SW480 (cell line): ENCODE measurements around the gene MAGEA6.
A peak's percentile ranks its signal among the peaks of the same experiment; 100 is the strongest.
"Not testable (repeated sequence)": the region's sequence is repeated elsewhere in the genome, so short reads cannot be mapped to it uniquely, and the experiment has no call there.

Experiments
- DNase-seq: peaks from one replicate; pipeline ENCODE4 v3.0.0-alpha.2; 2016; ENCODE audit warnings: low spot score

The MAGEA6 gene

GRCh38 chrX:152769549-152770289 is at the start of gene MAGEA6:
TSS of gene MAGEA6 (minus strand) at chrX:152769689. CDS start at chrX:152767650, 2,039 bp downstream.
- DNase-seq: not testable (repeated sequence)

DNA sequence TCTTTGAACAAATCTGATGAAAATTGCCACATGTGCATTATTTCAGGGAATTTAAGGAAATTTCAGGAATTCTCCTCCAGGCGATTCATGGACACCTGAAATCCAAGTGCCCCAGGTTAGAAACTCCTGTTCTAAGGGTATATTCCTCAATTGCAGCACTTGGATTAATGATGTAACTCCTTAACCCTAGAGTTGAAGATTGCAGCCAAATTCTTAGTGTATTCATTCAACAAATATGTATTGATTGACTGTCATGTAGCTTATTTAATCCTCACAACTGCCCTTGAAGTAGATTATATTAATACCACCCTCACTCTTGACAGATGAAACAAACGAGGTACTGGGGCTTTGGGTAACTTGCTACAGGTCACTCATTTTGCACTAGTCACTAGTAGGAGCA is 49.8 kb upstream of the MAGEA6 start:
- DNase-seq: no peak

GRCh38 chrX:152818356-152818755 is 48.9 kb upstream of the MAGEA6 start:
- DNase-seq: no peak

GRCh38 chrX:152817078-152817764 is 47.7 kb upstream of the MAGEA6 start:
- DNase-seq: peak; percentile 38

- DNase-seq: no peak
Observed at GRCh38 chrX:152814048-152814447, 44.6 kb upstream of the MAGEA6 start.

- no peak for DNase-seq
Observed at GRCh38 chrX:152813206-152813605, 43.7 kb upstream of the MAGEA6 start.

DNA sequence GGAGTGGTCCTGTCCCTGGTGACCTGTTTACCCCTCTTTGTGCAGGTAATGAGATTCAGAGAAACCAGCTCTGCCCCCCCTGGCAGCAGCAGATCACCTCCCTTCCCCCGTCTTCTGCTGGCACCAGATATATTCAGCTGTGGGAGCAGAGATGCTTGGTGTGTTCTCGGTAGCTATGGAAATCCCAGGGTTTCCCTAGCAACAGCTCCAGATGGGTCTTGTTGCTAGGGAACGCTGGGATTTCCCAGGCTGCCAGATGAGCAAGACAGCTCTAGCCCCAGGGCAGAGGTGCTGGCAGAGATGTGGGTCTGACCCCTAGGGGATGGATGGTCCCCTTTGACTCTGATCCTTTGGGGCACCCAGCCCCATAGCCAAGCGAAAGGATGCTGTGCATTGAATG is 40.9 kb upstream of the MAGEA6 start:
- no peak for DNase-seq

DNA sequence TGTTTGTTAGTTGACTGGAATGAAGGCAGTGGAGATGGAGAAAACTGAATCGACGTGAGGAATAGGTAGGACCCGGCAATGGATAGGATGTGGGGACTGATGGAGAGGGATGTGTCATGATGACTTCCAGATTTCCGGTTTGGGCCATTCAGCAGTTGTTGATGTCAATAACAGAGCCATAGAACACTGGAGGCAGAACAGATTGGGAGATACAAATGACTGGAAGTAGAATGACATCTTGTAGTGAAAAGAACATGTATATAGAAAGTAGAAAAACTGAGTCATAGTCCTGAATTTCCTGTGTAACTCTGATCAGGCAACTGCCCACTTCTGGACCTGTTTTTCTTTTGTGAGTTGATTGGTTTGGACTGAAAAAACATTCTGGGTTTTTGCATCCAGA is 36.5 kb upstream of the MAGEA6 start:
- DNase-seq: no peak

DNA sequence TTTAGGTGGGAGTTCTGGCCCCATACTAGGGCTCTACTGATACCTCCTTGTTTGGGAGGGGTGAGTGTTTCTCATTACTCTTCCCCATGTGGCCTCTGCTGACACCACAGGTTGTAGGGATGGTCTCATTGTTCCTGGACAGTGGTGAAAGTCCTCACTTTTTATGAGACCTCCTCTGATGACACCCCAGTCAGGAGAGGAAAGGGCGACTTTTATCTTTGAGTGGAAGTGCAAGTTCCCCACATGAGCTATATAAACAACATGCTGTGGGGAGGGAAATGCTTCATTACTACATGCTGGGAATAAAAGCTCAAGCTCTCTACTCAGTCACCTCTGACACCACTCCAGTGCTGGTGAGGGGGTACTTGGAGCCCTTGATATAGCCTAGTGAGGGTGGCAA is 29.5 kb upstream of the MAGEA6 start:
- DNase-seq: no peak

DNA sequence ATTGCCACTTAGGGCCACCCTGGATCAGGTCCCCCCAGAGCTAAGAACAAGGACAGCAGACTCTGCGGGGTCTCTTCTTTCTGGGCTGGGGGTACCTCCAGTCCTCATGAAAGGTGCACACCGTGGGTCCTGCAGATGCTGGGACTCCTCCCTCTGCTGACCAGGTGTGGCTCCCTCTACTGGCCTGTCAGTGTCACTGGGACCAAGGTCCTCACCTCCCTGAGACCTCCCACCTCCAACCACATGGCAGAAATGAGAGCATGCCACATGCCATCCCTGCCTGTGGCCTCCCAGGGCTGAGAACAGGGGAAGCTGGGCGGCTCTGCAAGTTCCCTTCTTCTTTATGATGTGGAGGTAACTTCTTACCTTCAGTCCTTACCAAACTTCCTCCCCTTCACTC is 17.6 kb upstream of the MAGEA6 start:
- DNase-seq: not testable (repeated sequence)

DNA sequence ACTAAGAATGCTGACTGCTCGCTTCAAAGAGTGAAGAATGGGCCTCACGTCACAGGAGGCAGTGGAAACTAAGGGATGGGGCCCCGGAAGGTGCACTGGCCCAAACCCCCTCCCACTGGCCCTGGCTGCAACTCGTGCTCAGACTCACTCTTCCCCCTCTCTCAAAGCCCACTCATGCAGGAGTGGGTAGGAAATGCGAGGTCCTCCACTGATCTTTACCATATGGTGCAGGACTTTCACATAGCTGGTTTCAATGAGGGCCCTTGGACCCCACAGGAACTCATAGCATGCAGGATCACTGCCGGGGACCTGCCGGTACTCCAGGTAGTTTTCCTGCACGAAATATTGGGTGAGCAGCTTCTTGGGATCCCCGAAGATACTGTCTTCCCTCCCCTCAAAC is 2.9 kb downstream of the MAGEA6 start:
- DNase-seq: not testable (repeated sequence)

DNA sequence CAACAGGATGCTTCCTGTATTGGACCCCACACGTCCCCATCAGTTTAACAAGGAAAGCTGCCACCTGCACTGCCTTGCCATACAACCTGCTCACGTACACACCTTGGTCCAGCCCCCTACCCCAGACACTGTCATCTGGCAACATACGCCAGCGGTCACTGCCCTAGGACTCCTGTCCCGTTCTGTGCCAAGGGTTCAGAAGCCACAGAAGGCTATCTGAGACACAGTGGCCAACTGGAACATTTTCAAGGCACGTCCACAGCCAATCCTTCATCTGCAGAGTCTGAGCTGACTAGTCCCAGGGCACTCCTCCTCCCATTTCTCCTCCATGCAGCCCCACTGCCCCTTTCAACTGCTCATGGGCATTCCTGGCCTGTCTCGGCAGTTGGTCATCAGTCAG is 7.9 kb downstream of the MAGEA6 start:
- DNase-seq: not testable (repeated sequence)

GRCh38 chrX:152759544-152759943 is 9.9 kb downstream of the MAGEA6 start:
- DNase-seq: not testable (repeated sequence)

DNA sequence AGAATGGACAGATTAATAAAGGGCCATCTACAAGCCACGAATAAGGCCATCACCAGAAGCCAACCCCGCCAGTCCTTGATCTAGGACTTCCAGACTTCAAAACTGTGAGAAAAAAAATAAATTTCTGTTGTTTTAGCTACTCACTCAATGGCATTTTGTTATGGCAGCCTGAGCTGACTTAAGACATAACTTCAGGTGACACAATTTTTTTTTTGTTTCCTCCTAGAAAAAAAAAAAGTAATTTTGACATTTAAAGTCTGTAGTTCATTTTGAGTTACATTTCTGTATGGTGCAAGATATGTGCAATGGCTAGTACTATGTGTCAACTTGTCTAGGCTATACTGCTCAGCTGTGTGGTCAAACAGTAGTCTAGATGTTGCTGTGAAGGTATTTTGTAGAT is 10.6 kb downstream of the MAGEA6 start, which contains the start of gene CSAG3:
TSS of gene CSAG3 (plus strand) at position 301 of the 400 bp plus-strand sequence.
- not testable (repeated sequence) for DNase-seq

GRCh38 chrX:152754871-152755270 is 14.6 kb downstream of the MAGEA6 start:
- not testable (repeated sequence) for DNase-seq

DNA sequence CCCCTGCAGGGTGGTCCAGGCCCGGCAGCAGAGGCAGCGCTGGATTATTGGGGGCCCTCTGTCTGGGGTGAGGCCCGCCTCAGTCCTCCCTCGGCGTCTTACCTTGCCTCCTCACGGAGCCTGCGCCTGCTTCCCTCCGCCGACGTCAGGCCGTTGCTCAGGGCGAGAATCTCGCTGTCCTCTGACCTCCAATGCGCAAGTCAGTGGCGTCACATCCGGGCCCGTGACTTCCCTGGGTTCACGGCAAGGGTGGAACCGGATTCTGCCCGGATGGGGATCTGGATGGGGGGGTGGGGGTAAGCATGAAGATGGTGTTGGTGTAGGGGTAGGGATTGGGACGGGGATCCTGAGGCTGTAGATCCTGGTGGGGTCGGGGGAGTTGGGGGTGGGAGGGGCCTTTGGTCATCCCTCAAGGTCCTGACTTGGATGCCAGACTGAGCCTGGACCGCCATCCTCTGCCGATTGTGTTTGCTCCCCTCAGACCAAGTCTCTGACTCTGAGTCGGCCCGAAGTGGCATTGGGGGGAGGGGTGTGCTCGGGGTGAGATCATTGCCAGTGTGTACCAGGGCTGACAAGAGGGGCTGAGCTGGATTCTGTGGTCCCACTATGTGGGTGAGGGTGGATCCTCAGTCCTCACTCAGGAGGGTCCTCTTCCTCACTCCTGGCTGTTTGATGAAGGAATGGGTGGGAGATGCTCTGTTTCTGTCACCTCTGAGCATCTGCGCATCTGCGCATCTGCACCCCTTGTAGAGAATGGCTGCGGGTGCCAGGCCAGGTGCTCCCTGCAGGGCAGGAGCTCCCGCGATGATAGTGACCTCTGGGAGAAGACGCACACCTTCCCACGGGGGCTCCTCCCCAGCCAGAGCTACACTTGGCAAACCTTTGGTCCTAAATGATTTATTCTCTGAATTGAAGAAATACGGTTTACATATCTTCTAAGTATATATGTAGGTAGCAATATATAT is 15.5 kb downstream of the MAGEA6 start, which contains the start of gene MAGEA2:
TSS of gene MAGEA2 (minus strand) at position 157 of the 965 bp plus-strand sequence. CDS start 2,479 bp downstream, outside the sequence.
- DNase-seq: not testable (repeated sequence)

DNA sequence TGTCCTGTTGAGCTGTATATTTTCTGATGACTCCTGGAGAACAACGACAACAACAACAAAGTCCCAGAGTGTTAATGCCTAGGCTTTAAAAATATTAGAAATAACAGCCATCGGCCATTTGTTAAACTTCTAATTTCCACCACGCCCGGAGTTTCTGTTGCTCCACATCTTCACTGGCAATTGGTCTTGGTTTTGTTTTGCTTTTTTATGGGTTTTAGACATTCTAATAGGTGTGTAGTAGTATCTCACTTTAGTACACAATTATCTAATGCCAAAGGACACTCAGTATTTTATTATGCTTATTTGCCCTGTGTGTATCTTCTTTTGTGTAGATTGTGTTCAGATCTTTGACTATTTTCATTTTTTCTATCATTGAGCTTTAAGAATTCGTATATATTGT is 30.9 kb downstream of the MAGEA6 start:
- DNase-seq: no peak

GRCh38 chrX:152736528-152736927 is 33.0 kb downstream of the MAGEA6 start:
- not testable (repeated sequence) for DNase-seq

DNA sequence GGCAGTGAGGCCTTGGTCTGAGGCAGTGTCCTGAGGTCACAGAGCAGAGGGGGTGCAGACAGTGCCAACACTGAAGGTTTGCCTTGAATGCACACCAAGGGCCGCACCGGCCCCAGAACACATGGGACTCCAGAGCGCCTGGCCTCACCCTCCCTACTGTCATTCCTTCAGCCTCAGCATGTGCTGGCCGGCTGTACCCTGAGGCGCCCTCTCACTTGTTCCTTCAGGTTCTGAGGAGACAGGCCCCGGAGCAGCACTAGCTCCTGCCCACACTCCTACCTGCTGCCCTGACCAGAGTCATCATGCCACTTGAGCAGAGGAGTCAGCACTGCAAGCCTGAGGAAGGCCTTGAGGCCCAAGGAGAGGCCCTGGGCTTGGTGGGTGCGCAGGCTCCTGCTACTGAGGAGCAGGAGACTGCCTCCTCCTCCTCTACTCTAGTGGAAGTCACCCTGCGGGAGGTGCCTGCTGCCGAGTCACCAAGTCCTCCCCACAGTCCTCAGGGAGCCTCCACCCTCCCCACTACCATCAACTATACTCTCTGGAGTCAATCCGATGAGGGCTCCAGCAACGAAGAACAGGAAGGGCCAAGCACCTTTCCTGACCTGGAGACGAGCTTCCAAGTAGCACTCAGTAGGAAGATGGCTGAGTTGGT is 33.5 kb downstream of the MAGEA6 start:
- no peak for DNase-seq

- no peak for DNase-seq
Observed at GRCh38 chrX:152735101-152735500, 34.4 kb downstream of the MAGEA6 start.

- DNase-seq: not testable (repeated sequence)
Observed at GRCh38 chrX:152734143-152734858, 35.2 kb downstream of the MAGEA6 start.
